Effector memory CD8-positive, alpha-beta T cell (primary cell): ENCODE data around the gene PRAMEF13.
"Not testable (repeated sequence)": the region's sequence is repeated elsewhere in the genome, so short reads cannot be mapped to it uniquely, and the experiment has no call there.

Experiments
- ATAC-seq: fragments of 150-1000 bp; cut with Tn5 transposase; replicated peaks from 2 replicates; pipeline ENCODE4 v1.10.0; 2021; ENCODE audit warnings: mild to moderate bottlenecking, moderate library complexity
- DNase-seq, 3 experiments: peaks; one replicate each; pipeline ENCODE4 v3.0.0; 2021
- H3K27ac Mint-ChIP-seq, 2 donors: one replicate each; pipeline ENCODE4 v1.8.0; 2022; ENCODE audit warnings: mild to moderate bottlenecking in 2 of 2, mixed read lengths in 2 of 2, moderate library complexity in 2 of 2
- H3K27me3 Mint-ChIP-seq, 2 donors: one replicate each; pipeline ENCODE4 v1.8.0; 2022; ENCODE audit warnings: mixed read lengths in 2 of 2
- H3K36me3 Mint-ChIP-seq: one replicate; pipeline ENCODE4 v1.8.0; 2022; ENCODE audit warnings: mild to moderate bottlenecking, moderate library complexity, mixed read lengths; ENCODE audit not compliant: insufficient read depth
- H3K4me1 Mint-ChIP-seq, 2 donors: one replicate each; pipeline ENCODE4 v1.8.0; 2022; ENCODE audit warnings: low read depth in 2 of 2, mixed read lengths in 2 of 2
- H3K4me3 Mint-ChIP-seq, 2 donors: one replicate each; pipeline ENCODE4 v1.8.0; 2022; ENCODE audit warnings: mild to moderate bottlenecking in 2 of 2, mixed read lengths in 2 of 2, moderate library complexity in 2 of 2
- H3K9me3 Mint-ChIP-seq, 2 donors: one replicate each; pipeline ENCODE4 v1.8.0; 2022; ENCODE audit warnings: mixed read lengths in 2 of 2

Gene PRAMEF13

DNA sequence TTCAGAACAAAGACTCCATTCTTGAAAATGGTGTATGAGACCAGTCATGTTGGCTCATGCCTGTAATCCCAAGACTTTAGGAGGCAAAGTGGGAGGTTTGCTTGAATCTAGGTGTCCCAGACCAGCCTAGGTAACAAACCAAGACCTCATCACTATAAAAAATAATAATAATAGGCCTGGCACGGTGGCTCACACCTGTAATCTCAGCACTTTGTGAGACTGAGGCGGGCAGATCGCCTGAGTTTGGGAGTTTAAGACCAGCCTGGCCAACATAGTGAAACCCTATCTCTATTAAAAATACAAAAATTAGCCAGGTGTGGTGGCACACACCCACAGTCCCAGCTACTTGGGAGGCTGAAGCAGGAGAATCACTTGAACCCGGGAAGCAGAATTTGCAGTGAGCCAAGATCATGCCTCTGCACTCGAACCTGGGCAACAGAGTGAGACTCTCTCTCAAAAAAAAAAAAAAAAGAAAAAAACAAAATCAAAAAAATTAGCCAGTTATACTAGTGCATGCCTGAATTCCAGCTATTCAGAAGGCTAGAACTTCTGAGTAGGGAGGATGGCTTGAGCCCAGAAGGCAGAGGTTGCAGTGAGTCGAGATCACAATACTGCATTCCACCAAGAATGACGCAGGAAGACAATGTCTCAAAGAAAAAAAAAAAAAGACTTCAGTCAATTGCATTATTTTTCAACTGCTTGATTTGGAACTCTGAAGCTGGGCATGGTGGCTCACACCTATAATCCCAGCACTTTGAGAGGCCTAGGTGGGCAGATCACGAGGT, 26.3 kb upstream of the PRAMEF13 start:
- H3K27ac Mint-ChIP-seq, ATAC-seq, H3K36me3 Mint-ChIP-seq, DNase-seq, H3K4me1 Mint-ChIP-seq, H3K4me3 Mint-ChIP-seq, H3K9me3 Mint-ChIP-seq: not testable (repeated sequence)
- H3K27me3 Mint-ChIP-seq: peaks cover 28 to 46% of the 10 kb centered on the region in 2 donors

DNA sequence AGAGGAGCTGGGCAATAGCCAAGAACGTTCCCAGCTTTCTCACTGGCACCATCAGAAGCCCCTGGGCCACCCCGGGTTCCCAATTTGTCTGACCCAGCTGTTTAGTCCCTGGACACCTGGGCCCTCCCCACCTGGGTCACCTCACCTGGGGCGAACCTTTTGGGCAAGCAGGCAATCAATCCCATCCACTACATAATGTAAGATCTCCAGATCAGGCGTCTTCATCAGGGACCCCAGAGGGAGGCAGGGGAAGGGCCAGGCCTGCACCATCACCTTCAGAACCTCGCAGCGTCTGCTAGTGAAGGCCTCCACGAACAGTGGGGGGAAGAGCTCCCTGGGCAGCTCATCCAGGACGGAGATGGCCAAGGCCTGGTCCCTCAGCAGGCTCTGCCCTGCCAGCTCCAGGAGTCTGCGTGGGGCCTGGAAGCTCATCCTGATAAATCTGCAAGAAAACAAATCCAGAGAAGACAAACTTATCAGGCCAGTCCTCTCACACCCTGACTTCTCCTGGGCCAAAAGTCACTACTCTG, 24.5 kb upstream of the PRAMEF13 start, which contains the start of gene PRAMEF18:
TSS of gene PRAMEF18 (minus strand) at position 480 of the 530 bp plus-strand sequence. CDS start at position 432, 48 bp downstream.
- H3K36me3 Mint-ChIP-seq, H3K4me1 Mint-ChIP-seq, H3K9me3 Mint-ChIP-seq, H3K27ac Mint-ChIP-seq, ATAC-seq, DNase-seq, H3K4me3 Mint-ChIP-seq: not testable (repeated sequence)
- peaks cover 21 to 41% of the 10 kb centered on the region in 2 donors for H3K27me3 Mint-ChIP-seq

DNA sequence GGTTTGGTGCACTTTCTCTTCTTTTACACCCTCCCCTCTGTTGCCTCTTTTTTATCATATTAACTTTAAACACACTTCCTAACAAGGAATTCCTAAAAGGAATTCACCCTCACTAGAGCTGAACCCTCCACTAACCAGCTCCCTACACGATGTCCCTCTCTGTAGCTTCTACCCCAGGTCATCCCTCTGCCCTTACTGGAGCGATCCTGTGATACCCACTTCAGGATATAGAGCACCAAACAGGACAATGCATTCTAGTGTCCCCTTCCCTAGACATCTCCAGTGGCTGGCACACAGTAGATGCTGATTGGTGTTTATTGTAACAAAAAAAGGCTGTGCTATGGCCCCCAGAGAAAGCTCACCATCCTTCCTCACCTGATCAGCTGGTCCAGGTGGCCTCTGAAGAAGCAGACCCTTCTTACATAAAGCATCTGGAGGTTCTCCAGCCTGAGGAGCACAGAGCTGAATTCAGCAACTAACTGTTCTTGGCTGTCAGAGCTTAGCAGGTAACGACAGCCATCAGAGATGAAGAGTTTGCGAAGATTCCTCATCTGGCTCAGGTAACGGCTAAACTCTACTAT, 23.4 kb upstream of the PRAMEF13 start:
- H3K9me3 Mint-ChIP-seq: no peaks in the 10 kb centered on the region
- H3K4me1 Mint-ChIP-seq: peaks cover 0 to 1% of the 10 kb centered on the region in 2 donors
- H3K36me3 Mint-ChIP-seq: no peaks in the 10 kb centered on the region
- H3K27me3 Mint-ChIP-seq: peaks cover 21 to 33% of the 10 kb centered on the region in 2 donors
- ATAC-seq (no peak), DNase-seq (no peak)
- H3K27ac Mint-ChIP-seq: no peak overlapping the region
- no peak overlapping the region for H3K4me3 Mint-ChIP-seq

DNA sequence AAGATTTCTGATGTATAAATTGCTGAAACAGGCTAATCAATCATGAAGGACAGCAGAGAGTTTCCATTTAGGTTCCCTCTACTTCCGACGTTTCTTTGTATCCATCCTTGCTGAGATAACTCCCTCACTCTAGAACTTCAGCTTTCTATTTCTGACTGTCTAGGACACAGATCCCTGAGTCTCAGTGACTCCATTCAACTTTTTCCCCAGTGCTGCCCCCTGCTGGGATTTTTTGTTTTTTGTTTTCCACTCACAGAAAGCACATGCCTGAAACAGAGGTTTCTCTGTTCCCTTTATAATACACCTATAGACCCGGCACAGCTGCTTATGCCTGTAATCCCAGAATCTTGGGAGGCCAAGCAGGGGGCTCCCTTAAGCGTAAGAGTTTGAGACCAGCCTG, 21.6 kb upstream of the PRAMEF13 start:
- not testable (repeated sequence) for H3K9me3 Mint-ChIP-seq, DNase-seq, H3K4me3 Mint-ChIP-seq, H3K27ac Mint-ChIP-seq, H3K4me1 Mint-ChIP-seq, H3K36me3 Mint-ChIP-seq, ATAC-seq
- peaks cover 10 to 21% of the 10 kb centered on the region in 2 donors for H3K27me3 Mint-ChIP-seq

DNA sequence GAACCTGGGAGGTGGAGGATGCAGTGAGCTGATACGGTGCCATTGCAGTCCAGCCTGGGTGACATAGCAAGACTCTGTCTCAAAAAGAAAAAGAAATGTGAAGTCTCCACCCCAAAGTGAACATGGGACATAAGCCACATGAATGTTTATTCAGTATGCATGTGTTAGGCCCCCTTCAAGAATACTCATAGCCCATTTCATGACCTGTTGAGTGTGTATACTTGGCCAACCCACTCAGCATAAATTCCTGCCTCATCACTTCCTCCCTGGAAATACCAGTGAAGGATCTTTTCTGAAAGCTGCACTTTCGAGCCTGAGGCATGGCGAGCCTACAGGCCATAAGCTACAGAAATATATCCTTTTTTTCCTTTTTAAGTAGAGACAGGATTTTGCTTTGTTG, 18.0 kb upstream of the PRAMEF13 start:
- not testable (repeated sequence) for H3K27me3 Mint-ChIP-seq, H3K9me3 Mint-ChIP-seq, ATAC-seq, H3K27ac Mint-ChIP-seq, H3K4me1 Mint-ChIP-seq, H3K36me3 Mint-ChIP-seq, H3K4me3 Mint-ChIP-seq, DNase-seq

DNA sequence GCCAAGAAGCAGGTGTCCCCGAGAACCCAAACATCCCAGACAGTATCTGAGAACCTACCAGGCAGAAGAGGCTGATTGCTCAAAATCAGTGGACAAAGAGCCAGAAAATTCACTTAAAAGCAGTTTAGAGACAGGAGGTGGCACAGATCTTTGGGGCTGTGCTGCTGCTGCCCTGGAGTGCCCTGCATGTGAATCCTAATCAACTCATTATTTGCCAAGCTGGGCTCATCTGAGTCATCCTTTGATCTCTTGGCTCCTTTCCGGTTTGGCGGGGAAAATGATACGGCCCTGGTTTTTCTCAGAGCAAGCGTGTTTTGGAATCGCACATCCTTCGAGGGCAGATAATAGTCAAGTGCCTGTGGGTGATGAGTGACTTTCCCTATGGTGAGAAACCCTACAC, 15.4 kb upstream of the PRAMEF13 start:
- DNase-seq, H3K4me1 Mint-ChIP-seq, H3K36me3 Mint-ChIP-seq, ATAC-seq, H3K9me3 Mint-ChIP-seq, H3K27me3 Mint-ChIP-seq, H3K27ac Mint-ChIP-seq, H3K4me3 Mint-ChIP-seq: not testable (repeated sequence)

DNA sequence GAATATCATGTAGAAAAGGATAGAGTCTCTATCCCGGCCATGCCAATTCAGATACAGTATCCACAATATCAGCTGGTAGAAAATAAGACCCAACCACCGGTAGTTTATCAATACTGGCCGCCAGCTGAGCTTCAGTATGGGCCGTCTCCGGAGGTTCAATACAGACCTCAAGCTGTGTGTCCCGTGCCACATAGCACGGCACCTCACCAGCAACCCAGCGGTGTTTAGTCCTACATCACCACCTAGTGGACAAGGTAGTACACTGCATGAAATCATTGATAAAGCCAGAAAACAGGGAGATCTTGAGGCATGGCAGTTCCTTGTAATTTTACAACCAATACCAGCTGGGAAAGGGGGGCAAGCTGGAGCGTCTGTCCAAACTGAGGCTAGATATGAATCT, 7.5 kb upstream of the PRAMEF13 start:
- not testable (repeated sequence) for H3K27ac Mint-ChIP-seq, H3K27me3 Mint-ChIP-seq, DNase-seq, H3K9me3 Mint-ChIP-seq, H3K4me3 Mint-ChIP-seq, H3K36me3 Mint-ChIP-seq, H3K4me1 Mint-ChIP-seq, ATAC-seq

DNA sequence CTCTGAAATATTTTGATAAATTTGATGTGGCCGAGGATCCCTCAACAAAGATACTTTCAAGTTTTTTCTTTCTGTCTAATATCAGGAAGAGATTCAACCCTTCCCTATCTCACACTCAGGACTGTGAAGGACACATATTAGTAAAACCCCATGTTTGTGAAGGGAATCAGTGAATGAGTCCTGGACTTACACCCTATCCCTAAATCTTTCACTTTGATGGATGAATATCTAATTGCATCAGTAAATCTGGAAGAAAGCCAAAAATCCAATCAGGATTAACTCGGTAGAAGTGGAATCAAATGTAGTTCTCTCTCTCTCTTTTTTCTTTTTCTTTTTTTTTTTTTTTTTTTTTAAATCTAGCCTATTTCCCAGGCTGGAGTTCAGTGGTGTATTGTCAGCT, 29.7 kb downstream of the PRAMEF13 start, which contains the start of gene PRAMEF9:
TSS of gene PRAMEF9 (plus strand) at position 301 of the 400 bp plus-strand sequence. CDS start 3,433 bp downstream, outside the sequence.
- not testable (repeated sequence) for H3K9me3 Mint-ChIP-seq, H3K4me1 Mint-ChIP-seq, H3K4me3 Mint-ChIP-seq, H3K27ac Mint-ChIP-seq, H3K27me3 Mint-ChIP-seq, DNase-seq, H3K36me3 Mint-ChIP-seq, ATAC-seq

DNA sequence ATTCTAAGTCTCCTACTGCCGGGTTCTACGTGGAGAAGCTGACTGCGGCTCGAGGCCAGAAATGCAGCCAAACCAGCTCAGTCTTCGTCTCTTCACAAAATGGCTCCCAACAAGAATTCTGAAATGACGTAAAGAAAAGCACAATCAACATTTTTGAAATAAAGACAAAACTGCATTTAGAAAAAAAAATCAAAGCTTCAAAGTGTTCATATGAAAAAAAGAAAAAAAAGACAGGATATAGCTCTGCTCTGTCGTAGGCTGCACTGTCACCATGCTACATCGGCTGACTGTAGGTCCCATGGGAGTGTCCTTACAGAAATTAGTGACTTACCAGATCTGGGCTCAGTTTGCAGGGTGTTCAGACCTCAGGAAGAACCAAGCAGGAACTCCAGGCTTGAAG, 35.7 kb downstream of the PRAMEF13 start, which contains the start of gene HNRNPCL4:
TSS of gene HNRNPCL4 (minus strand) at position 101 of the 400 bp plus-strand sequence. CDS start 164 bp downstream, outside the sequence.
- H3K4me3 Mint-ChIP-seq, H3K27ac Mint-ChIP-seq, DNase-seq, H3K36me3 Mint-ChIP-seq, H3K27me3 Mint-ChIP-seq, H3K4me1 Mint-ChIP-seq, H3K9me3 Mint-ChIP-seq, ATAC-seq: not testable (repeated sequence)

DNA sequence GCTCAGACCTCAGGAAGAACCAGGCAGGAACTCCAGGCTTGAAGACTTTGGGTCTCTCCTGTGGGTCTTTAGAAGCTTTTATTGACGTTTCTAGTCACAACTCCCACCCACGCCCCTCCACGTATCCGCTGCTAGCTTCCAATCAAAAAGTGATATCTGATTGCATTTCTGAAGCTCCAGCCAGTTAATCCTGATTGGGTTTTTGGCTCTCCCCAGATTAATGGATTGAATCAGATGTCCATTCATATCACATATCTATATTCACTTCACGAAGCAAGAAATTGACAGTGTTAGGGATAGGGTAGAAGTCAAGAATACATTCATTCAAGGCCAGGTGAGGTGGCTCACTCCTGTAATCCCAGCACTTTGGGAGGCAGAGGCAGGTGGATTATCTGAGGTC, 45.3 kb downstream of the PRAMEF13 start, which contains the start of gene PRAMEF26:
TSS of gene PRAMEF26 (minus strand) at position 101 of the 400 bp plus-strand sequence. CDS start 2,914 bp downstream, outside the sequence.
- not testable (repeated sequence) for DNase-seq, H3K9me3 Mint-ChIP-seq, H3K36me3 Mint-ChIP-seq, H3K4me1 Mint-ChIP-seq, H3K27me3 Mint-ChIP-seq, H3K4me3 Mint-ChIP-seq, ATAC-seq, H3K27ac Mint-ChIP-seq
